Panc1 (cell line): ENCODE data around the gene PLA2G2E.

ENCODE experiments used
- POLR2AphosphoS5 ChIP-seq: IDR thresholded peaks from 2 replicates; pipeline ENCODE4 v1.6.1; 2012; ENCODE audit warnings: mild to moderate bottlenecking, low read depth, low read length, moderate library complexity
- SIN3A ChIP-seq: IDR thresholded peaks from 2 replicates; pipeline ENCODE4 v1.6.1; 2012; ENCODE audit warnings: low read depth, mild to moderate bottlenecking, low read length, moderate library complexity, borderline replicate concordance; ENCODE audit not compliant: insufficient read depth
- TF ChIP-seq, protein P1 (sequence below): fragments of 450-650 bp; IDR thresholded peaks from 2 replicates; pipeline ENCODE4 v1.5.1; 2017; ENCODE audit warnings: mild to moderate bottlenecking

DNA sequence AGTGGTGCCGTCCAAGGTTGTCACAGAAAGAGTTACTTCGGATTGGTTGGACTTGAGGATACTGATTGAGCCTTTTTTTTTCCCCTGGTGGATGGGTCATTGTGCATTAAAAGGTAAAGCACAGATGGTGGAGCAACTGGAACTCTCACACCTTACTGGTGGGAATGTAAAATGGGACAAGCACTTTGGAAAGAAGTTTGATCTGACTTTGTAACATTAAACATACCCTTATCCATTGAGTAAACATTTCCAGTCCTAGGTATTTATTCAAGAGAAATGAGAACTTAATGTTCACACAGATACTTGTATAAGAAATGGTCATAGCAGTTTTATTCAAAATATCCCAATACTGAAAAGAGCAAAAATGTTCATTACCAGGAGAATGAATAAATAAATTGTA, 41.1 kb upstream of the PLA2G2E start:
- TF ChIP-seq, protein P1, sequence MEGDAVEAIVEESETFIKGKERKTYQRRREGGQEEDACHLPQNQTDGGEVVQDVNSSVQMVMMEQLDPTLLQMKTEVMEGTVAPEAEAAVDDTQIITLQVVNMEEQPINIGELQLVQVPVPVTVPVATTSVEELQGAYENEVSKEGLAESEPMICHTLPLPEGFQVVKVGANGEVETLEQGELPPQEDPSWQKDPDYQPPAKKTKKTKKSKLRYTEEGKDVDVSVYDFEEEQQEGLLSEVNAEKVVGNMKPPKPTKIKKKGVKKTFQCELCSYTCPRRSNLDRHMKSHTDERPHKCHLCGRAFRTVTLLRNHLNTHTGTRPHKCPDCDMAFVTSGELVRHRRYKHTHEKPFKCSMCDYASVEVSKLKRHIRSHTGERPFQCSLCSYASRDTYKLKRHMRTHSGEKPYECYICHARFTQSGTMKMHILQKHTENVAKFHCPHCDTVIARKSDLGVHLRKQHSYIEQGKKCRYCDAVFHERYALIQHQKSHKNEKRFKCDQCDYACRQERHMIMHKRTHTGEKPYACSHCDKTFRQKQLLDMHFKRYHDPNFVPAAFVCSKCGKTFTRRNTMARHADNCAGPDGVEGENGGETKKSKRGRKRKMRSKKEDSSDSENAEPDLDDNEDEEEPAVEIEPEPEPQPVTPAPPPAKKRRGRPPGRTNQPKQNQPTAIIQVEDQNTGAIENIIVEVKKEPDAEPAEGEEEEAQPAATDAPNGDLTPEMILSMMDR: no peak
- TF ChIP-seq SIN3A (no peak), POLR2AphosphoS5 (no peak)
